Activated CD4-positive, alpha-beta memory T cell treated with anti-CD3 and anti-CD28 coated beads, Interleukin-2, amount 10 ng/mL, durations not matched to agents 7 days and 5 days (primary cell): ENCODE results near the gene CCSER1. TPM values are rescaled to one million over a fixed set of nuclear protein-coding genes. Genes with fewer than 3 reads are reported as not detected.
"Not testable (repeated sequence)": the region's sequence is repeated elsewhere in the genome, so short reads cannot be mapped to it uniquely, and the experiment has no call there.

ENCODE experiments used
- CTCF ChIA-PET: fragments of 350-600 bp; sonication (Branson Sonifier 250); formaldehyde crosslinking; loops from one replicate; lab custom pipeline; 2021; ENCODE audit warnings: antibody characterized with exemption, inconsistent platforms; lab: Charles Lee
- POLR2A ChIA-PET: fragments of 350-600 bp; sonication (Branson Sonifier 250); formaldehyde crosslinking; loops from one replicate; lab custom pipeline; 2021; ENCODE audit warnings: antibody characterized with exemption; lab: Charles Lee
- DNase-seq: peaks from one replicate; pipeline ENCODE4 v3.0.0-alpha.2; 2020
- H3K27ac Mint-ChIP-seq: one replicate; pipeline ENCODE4 v1.8.0; 2021; ENCODE audit warnings: mild to moderate bottlenecking, mixed read lengths
- H3K27me3 Mint-ChIP-seq: one replicate; pipeline ENCODE4 v1.8.0; 2021; ENCODE audit warnings: mixed read lengths
- H3K36me3 Mint-ChIP-seq: one replicate; pipeline ENCODE4 v1.8.0; 2021; ENCODE audit warnings: low read depth, mixed read lengths
- H3K4me1 Mint-ChIP-seq: one replicate; pipeline ENCODE4 v1.8.0; 2021; ENCODE audit warnings: mixed read lengths
- H3K4me3 Mint-ChIP-seq: one replicate; pipeline ENCODE4 v1.8.0; 2021; ENCODE audit warnings: mild to moderate bottlenecking, mixed read lengths
- H3K9me3 Mint-ChIP-seq: one replicate; pipeline ENCODE4 v1.8.0; 2021; ENCODE audit warnings: mixed read lengths
- total RNA-seq, 2 experiments: library from RNA; stranded (reverse); gene quantifications; one replicate each; pipeline ENCODE4 v1.2.3, GENCODE V29; 2021

Gene CCSER1
- total RNA-seq, 2 experiments from 2014 or later: 0.50 to 0.73 TPM

DNA sequence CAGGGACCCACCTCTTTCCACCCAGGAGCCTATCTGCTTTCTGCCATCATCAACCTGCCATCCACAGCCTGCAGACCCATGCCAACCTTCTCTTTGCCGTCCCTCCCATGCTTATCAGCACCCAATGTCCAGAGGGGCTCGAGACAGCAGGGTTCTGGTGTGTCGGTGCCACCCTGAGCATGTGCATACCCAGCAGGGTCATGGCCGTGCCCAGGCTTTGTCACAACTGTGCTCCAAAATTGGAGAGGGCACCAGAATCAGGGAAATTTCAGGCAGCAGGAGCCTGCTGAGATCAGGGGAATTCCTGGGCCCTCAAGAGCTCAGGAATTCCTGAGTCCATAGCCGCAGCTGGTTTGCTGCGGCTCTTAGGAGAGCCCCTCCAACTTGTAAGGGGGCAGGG lies 330.6 kb downstream of the CCSER1 start:
- no peak for DNase-seq
- peaks cover 2% of the 10 kb centered on the region for H3K9me3 Mint-ChIP-seq
- no peaks in the 10 kb centered on the region for H3K4me1 Mint-ChIP-seq
- POLR2A ChIA-PET: no interaction called here
- CTCF ChIA-PET: no interaction called here
- no peaks in the 10 kb centered on the region for H3K27me3 Mint-ChIP-seq
- no peaks in the 10 kb centered on the region for H3K36me3 Mint-ChIP-seq
- no peak overlapping the region for H3K4me3 Mint-ChIP-seq
- H3K27ac Mint-ChIP-seq: no peak overlapping the region

DNA sequence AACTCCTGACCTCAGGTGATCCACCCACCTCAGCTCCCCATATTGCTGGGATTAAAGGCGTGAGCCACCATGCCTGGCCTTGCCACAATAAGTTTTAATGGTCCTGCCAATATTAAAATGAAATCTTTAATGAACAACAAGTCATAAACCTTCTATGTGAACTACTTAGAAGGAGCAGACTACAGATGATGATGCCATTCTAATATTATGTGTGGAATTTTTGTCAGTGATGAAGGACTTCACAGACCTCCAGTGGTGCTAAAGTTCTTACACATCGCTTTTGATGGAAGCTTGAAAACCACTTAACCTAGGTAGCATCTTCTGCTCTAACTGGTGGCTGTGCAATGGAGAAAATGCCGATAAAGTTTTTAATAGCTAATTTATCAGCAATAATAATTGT lies 331.4 kb downstream of the CCSER1 start:
- no peaks in the 10 kb centered on the region for H3K27me3 Mint-ChIP-seq
- ChIA-PET CTCF (no interaction called here), POLR2A (no interaction called here)
- no peaks in the 10 kb centered on the region for H3K36me3 Mint-ChIP-seq
- no peak overlapping the region for H3K4me3 Mint-ChIP-seq
- H3K9me3 Mint-ChIP-seq: peaks cover 2% of the 10 kb centered on the region
- DNase-seq: no peak
- H3K27ac Mint-ChIP-seq: no peak overlapping the region
- no peaks in the 10 kb centered on the region for H3K4me1 Mint-ChIP-seq

DNA sequence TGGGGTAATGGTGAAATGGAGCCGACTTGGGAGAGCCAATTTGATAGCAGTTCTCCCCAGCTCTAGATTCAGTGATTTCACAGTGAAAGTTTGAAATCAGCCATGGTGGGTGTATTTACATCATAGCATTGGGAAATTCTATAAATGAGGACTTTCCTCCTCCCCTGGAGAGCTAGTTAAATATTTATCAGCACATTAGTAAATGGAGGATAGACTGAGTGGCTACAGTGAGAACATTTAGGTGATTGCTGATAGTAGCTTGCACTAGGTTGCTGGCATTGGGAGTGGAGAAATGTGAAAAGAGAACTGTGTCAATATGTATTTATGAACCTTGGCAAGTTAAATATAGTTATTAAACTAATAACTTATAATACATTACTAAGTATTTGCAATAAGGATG lies 347.3 kb downstream of the CCSER1 start:
- no peaks in the 10 kb centered on the region for H3K4me1 Mint-ChIP-seq
- no peak for DNase-seq
- no peak overlapping the region for H3K4me3 Mint-ChIP-seq
- no peaks in the 10 kb centered on the region for H3K9me3 Mint-ChIP-seq
- ChIA-PET POLR2A (no interaction called here), CTCF (no interaction called here)
- H3K27ac Mint-ChIP-seq: no peak overlapping the region
- H3K36me3 Mint-ChIP-seq: no peaks in the 10 kb centered on the region
- no peaks in the 10 kb centered on the region for H3K27me3 Mint-ChIP-seq

DNA sequence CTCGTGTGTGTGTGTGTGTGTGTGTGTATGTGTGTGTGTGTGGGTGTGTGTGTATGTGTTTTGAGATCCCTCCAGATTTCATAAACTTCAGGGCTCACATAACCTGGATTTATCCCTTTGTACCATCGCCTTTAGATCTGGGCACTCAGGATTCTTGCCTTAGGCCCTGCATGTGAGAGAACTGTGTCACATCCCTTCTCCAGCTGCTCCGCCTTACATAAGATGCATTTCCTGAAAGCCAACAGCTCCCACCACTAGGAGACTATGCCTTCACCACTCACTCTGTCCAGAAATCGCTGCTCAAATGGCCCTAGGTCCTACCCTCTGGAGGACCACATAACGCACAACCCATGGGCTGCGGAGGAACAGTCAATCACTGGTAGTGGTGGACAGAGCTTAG lies 348.8 kb downstream of the CCSER1 start:
- no peaks in the 10 kb centered on the region for H3K27me3 Mint-ChIP-seq
- H3K36me3 Mint-ChIP-seq: no peaks in the 10 kb centered on the region
- no peaks in the 10 kb centered on the region for H3K4me1 Mint-ChIP-seq
- CTCF ChIA-PET: no interaction called here
- no peak overlapping the region for H3K4me3 Mint-ChIP-seq
- POLR2A ChIA-PET: no interaction called here
- H3K9me3 Mint-ChIP-seq: no peaks in the 10 kb centered on the region
- no peak for DNase-seq
- H3K27ac Mint-ChIP-seq: no peak overlapping the region

DNA sequence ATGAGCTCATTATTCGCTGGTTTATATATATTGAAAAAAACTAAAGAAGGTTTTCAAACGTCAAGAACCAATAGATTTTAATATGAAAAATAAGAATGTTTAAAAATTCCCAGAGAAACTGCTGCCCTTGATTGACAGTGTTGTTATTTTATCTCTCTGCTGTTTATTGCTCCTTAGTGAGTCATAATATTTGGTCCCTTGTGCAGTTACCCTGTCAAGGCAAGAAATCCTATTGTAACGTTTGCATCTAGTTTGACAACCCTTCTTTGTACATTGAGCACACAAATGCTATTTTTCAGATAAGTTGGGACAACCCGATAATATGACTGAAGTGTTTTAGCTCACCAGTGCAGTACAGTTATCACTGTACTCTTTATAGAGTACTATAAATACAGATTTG lies 349.4 kb downstream of the CCSER1 start:
- H3K27ac Mint-ChIP-seq: no peak overlapping the region
- POLR2A ChIA-PET: no interaction called here
- DNase-seq: no peak
- no peaks in the 10 kb centered on the region for H3K4me1 Mint-ChIP-seq
- no peaks in the 10 kb centered on the region for H3K9me3 Mint-ChIP-seq
- no peaks in the 10 kb centered on the region for H3K36me3 Mint-ChIP-seq
- CTCF ChIA-PET: no interaction called here
- no peaks in the 10 kb centered on the region for H3K27me3 Mint-ChIP-seq
- H3K4me3 Mint-ChIP-seq: no peak overlapping the region

DNA sequence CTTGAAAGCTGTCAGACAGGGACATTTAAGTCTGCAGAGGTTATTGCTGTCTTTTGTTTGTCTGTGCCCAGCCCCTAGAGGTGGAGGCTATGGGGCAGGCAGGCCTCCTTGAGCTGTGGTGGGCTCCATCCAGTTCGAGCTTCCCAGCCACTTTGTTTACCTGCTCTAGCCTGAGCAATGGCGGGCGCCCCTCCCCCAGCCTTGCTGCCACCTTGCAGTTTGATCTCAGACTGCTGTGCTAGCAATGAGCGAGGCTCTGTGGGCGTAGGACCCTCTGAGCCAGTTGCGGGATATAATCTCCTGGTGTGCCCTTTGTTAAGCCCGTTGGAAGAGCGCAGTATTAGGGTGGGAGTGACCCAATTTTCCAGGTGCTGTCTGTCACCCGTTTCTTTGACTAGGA lies 357.7 kb downstream of the CCSER1 start:
- H3K4me1 Mint-ChIP-seq: peaks cover 11% of the 10 kb centered on the region
- H3K27ac Mint-ChIP-seq, H3K36me3 Mint-ChIP-seq, DNase-seq, POLR2A ChIA-PET, H3K27me3 Mint-ChIP-seq, CTCF ChIA-PET, H3K4me3 Mint-ChIP-seq, H3K9me3 Mint-ChIP-seq: not testable (repeated sequence)

DNA sequence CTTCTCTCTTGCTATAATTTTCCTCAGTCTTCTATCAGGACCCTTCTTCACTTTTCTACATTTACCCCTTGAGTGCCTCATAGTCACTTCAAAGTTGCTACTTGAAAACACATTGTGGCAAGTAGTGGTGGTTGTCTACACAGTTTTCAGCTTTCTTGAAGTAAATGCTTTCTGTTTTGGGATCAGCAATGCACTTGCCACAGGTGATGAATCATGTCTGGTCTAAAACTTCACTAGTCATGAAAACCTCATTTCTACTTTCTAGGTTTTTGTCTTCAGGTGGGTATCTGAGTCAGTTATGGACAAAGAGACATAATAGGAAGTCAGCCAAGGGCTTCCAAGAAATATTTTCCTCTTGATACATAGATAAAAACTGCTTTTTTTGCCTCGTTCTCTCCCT lies 359.2 kb downstream of the CCSER1 start:
- Mint-ChIP-seq H3K27ac (no peak overlapping the region), H3K27me3 (no peaks in the 10 kb centered on the region), H3K4me3 (no peak overlapping the region), H3K36me3 (no peaks in the 10 kb centered on the region), H3K4me1 (peaks cover 11% of the 10 kb centered on the region), H3K9me3 (no peaks in the 10 kb centered on the region)
- POLR2A ChIA-PET: no interaction called here
- CTCF ChIA-PET: no interaction called here
- no peak for DNase-seq

DNA sequence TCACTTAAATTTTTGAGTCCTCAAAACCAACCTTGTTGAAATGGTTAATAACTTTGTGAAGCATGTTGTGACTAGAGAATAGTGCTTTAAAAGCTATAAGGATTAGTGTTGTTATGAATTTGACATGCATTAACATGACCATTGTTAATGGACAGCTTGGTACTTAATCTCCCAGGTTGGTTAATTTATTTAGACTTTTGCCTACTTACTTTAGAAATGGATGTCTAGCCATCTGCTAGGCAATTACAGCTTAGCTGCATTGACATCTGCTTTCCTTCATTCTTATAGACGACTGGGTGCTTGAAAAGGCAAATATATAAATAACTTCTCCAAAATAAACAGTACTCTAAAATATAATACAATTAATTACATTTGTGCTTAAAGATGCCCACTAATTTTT lies 368.0 kb downstream of the CCSER1 start:
- CTCF ChIA-PET: no interaction called here
- Mint-ChIP-seq H3K27me3 (no peaks in the 10 kb centered on the region), H3K36me3 (no peaks in the 10 kb centered on the region), H3K9me3 (no peaks in the 10 kb centered on the region), H3K4me1 (no peaks in the 10 kb centered on the region), H3K27ac (no peak overlapping the region), H3K4me3 (no peak overlapping the region)
- no peak for DNase-seq
- POLR2A ChIA-PET: no interaction called here

DNA sequence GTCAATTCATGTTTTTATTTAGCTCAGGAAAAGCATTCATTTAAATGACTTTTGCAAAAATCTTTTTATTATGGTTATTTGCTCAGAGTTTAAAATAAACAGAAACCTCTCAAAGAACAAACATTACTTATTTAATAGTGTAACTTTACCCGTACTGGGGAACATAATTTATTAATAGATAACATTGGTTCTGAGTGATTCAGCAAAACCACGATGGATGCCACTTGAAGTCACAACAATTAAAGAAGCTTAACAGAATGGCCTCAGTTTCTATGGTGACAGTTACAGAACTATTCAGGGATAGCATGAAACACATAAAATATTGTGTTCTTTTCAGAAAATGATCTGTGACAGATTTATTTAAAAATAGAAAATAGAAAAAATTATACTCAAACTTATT lies 368.7 kb downstream of the CCSER1 start:
- H3K36me3 Mint-ChIP-seq: no peaks in the 10 kb centered on the region
- H3K4me1 Mint-ChIP-seq: no peaks in the 10 kb centered on the region
- no peak overlapping the region for H3K27ac Mint-ChIP-seq
- ChIA-PET CTCF (no interaction called here), POLR2A (no interaction called here)
- H3K4me3 Mint-ChIP-seq: no peak overlapping the region
- no peaks in the 10 kb centered on the region for H3K27me3 Mint-ChIP-seq
- H3K9me3 Mint-ChIP-seq: no peaks in the 10 kb centered on the region
- DNase-seq: no peak

DNA sequence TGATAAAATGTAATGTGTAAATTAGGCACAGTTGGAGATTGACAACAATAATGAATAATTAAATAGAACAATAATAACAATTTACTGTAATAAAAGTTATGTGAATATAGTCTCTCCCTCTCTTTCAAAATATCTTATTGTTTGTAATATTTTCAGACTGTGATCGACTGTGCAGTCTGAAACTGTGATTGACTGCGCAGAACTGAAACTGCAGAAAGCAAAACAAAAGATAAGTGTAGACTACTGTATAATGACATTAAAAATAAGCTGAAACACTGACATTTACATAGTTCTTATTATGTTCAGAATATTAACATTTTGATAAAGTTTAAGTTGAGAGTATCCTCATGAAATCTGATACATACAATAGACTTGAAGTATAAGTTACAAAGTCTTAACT lies 371.0 kb downstream of the CCSER1 start:
- Mint-ChIP-seq H3K27ac (no peak overlapping the region), H3K4me1 (no peaks in the 10 kb centered on the region), H3K27me3 (no peaks in the 10 kb centered on the region), H3K36me3 (no peaks in the 10 kb centered on the region), H3K9me3 (peaks cover 5% of the 10 kb centered on the region), H3K4me3 (no peak overlapping the region)
- no peak for DNase-seq
- POLR2A ChIA-PET: no interaction called here
- CTCF ChIA-PET: no interaction called here

DNA sequence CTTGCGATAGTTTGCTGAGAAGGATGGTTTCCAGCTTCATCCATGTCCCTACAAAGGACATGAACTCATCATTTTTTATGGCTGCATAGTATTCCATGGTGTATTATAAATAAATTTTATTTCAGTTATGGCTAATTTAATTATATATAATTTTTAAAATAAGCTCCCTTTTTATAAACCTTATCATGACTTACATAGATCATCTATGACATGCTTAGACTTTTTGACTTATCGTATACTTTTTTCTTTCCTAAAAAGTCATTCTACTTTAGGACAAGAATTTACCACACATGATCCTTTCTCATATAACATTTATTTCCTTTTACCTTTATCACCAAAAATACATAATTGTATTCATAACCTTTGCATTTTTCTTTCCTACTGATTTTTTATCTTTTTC lies 376.5 kb downstream of the CCSER1 start:
- Mint-ChIP-seq H3K36me3 (no peaks in the 10 kb centered on the region), H3K4me3 (no peak overlapping the region), H3K27ac (no peak overlapping the region), H3K9me3 (peaks cover 24% of the 10 kb centered on the region), H3K4me1 (no peaks in the 10 kb centered on the region), H3K27me3 (no peaks in the 10 kb centered on the region)
- POLR2A ChIA-PET: no interaction called here
- DNase-seq: no peak
- CTCF ChIA-PET: no interaction called here

DNA sequence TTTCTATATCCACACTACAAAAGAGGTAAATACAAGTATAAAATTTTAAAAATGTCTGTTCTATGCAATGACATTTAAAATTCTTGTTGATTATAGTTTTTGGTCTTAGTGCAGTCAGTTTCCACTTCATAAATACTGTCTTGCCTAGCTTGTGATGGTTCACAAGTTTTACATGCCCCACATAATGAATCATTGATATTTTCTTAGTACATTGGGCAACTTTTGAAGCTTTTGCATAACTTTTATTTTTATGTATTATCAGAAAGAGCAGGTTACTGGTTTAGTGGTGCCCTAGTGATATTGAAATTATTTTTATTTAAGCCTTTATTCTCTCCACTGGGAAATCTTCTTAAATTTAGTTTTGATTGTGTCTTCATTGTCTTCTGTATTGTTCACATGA lies 388.0 kb downstream of the CCSER1 start:
- H3K27ac Mint-ChIP-seq: no peak overlapping the region

DNA sequence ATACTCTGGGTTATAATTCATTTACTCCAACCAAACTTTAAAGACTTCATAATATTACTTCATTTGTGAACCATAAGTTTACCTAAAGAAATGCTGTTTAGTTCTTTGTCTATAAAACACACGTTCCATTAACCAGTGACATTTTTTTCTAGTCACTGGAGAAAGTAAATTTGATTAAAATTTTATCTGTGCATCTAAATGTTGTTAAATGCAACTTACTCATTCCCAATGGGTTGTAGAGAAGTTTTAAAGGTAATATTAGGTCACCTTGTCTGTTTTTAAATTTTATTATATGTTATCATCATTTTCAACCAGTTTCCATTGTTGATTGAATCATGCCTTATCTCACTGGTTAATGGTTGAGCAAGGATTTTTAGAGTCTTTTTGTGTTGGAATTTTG lies 401.4 kb downstream of the CCSER1 start:
- Mint-ChIP-seq H3K4me3 (no peak overlapping the region), H3K27me3 (no peaks in the 10 kb centered on the region), H3K27ac (no peak overlapping the region), H3K4me1 (no peaks in the 10 kb centered on the region), H3K36me3 (no peaks in the 10 kb centered on the region), H3K9me3 (no peaks in the 10 kb centered on the region)
- POLR2A ChIA-PET: no interaction called here
- DNase-seq: no peak
- CTCF ChIA-PET: no interaction called here

More for the DNA sequence above, 388.0 kb downstream of the CCSER1 start:
- Mint-ChIP-seq H3K27me3 (no peaks in the 10 kb centered on the region), H3K4me1 (no peaks in the 10 kb centered on the region), H3K9me3 (peaks cover 2% of the 10 kb centered on the region), H3K4me3 (no peak overlapping the region), H3K36me3 (no peaks in the 10 kb centered on the region)
- no peak for DNase-seq
- ChIA-PET CTCF (no interaction called here), POLR2A (no interaction called here)

DNA sequence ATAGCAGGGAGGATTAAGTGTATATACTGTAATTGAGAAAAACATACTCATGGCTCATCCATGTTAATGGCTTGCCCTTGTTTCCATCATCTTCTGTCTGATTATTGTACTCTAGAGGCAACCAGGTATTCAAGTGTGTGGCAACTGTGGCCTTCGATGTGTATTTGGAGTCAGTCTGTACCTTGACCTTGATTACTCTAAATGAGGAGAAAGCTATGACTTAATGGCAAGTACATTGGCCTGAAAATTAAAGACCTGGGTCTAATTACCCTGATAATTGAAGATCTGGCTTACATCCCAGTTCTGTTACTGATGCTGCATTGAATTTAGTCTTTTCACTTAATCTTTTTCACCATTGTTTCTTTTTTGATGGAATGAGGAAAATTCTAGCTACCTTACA lies 409.2 kb downstream of the CCSER1 start:
- no peak for DNase-seq
- CTCF ChIA-PET: no interaction called here
- H3K9me3 Mint-ChIP-seq: no peaks in the 10 kb centered on the region

DNA sequence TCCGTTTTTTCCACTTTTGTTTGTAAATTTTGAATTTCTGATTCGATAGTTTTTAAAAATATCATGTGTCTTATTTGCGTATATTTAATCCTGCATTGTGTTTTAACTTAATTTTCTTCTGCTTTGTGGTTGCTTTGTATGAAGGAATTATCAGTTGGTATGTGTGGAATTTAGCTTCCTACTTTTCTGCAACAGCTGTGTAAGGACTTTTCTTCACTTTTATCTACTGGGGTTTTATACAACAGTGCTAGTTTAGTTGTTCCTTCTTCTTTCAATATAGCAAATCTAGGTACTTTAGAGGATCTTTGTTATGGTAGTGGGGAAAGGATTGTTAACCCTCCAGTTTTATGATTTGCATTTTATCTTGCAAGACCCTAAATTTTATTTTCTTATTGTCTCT lies 410.3 kb downstream of the CCSER1 start:
- DNase-seq: no peak
- no peak overlapping the region for H3K27ac Mint-ChIP-seq
- H3K27me3 Mint-ChIP-seq: no peaks in the 10 kb centered on the region
- ChIA-PET POLR2A (no interaction called here), CTCF (no interaction called here)
- H3K9me3 Mint-ChIP-seq: no peaks in the 10 kb centered on the region
- no peak overlapping the region for H3K4me3 Mint-ChIP-seq
- no peaks in the 10 kb centered on the region for H3K4me1 Mint-ChIP-seq
- no peaks in the 10 kb centered on the region for H3K36me3 Mint-ChIP-seq

More for the DNA sequence above, 409.2 kb downstream of the CCSER1 start:
- H3K27ac Mint-ChIP-seq: no peak overlapping the region
- H3K4me1 Mint-ChIP-seq: no peaks in the 10 kb centered on the region
- no peaks in the 10 kb centered on the region for H3K36me3 Mint-ChIP-seq
- H3K27me3 Mint-ChIP-seq: no peaks in the 10 kb centered on the region
- no peak overlapping the region for H3K4me3 Mint-ChIP-seq
- POLR2A ChIA-PET: no interaction called here
